SU-DHL-6 (cell line): Measurements from ENCODE around the gene ARMH4.
A peak's percentile ranks its signal among the peaks of the same experiment; 100 is the strongest.

Source experiments
- H2AFZ ChIP-seq: fragments of 200-600 bp; sonication (generic); 2 replicates; pipeline ENCODE4 v1.6.1; 2014; ENCODE audit warnings: low read depth, mild to moderate bottlenecking, moderate library complexity, mixed read lengths, antibody characterized with exemption, low read length; ENCODE audit not compliant: severe bottlenecking
- H3F3A ChIP-seq: fragments of 200-600 bp; shearing (Covaris generic); 2 replicates; pipeline ENCODE4 v1.6.0; 2016; ENCODE audit warnings: antibody characterized with exemption, mild to moderate bottlenecking; ENCODE audit not compliant: insufficient read depth
- H3K27ac ChIP-seq: fragments of 200-600 bp; sonication (generic); 2 replicates; pipeline ENCODE4 v1.5.1; 2016; ENCODE audit warnings: low read depth, mild to moderate bottlenecking, low read length, moderate library complexity, mixed read lengths
- H3K27me3 ChIP-seq: fragments of 200-600 bp; sonication (generic), shearing (Covaris generic); 2 replicates; pipeline ENCODE4 v1.6.0; 2014; ENCODE audit warnings: mild to moderate bottlenecking, low read length
- H3K36me3 ChIP-seq: fragments of 200-600 bp; sonication (generic); 2 replicates; pipeline ENCODE4 v1.6.1; 2014; ENCODE audit warnings: mild to moderate bottlenecking, low read length, mixed read lengths
- H3K4me2 ChIP-seq: fragments of 300-600, 200-600 bp; shearing (Covaris generic), sonication (generic); 2 replicates; pipeline ENCODE4 v1.6.0; 2014; ENCODE audit warnings: low read length, low read depth, mild to moderate bottlenecking; ENCODE audit not compliant: poor library complexity, severe bottlenecking
- H3K4me3 ChIP-seq: fragments of 200-600 bp; sonication (generic); 2 replicates; pipeline ENCODE4 v1.5.1; 2014; ENCODE audit warnings: antibody characterized with exemption, low read length, mild to moderate bottlenecking, mixed read lengths; ENCODE audit not compliant: insufficient read depth, poor library complexity, severe bottlenecking
- H3K79me2 ChIP-seq: fragments of 200-600 bp; sonication (generic); 2 replicates; pipeline ENCODE4 v1.6.1; 2014; ENCODE audit warnings: mild to moderate bottlenecking, low read length, moderate library complexity; ENCODE audit not compliant: insufficient read depth
- H3K9ac ChIP-seq: fragments of 200-600 bp; sonication (generic); 2 replicates; pipeline ENCODE4 v1.7.0; 2014; ENCODE audit warnings: mild to moderate bottlenecking, low read length
- H3K9me2 ChIP-seq: fragments of 200-600 bp; sonication (generic); replicated peaks from 2 replicates; pipeline ENCODE4 v1.6.1; 2014; ENCODE audit warnings: low read length; ENCODE audit not compliant: insufficient read depth
- H3K9me3 ChIP-seq: fragments of 200-600 bp; sonication (generic); 2 replicates; pipeline ENCODE4 v1.6.1; 2014; ENCODE audit warnings: low read length, mixed read lengths; ENCODE audit not compliant: insufficient read depth
- H4K20me1 ChIP-seq: fragments of 200-600 bp; sonication (generic); 2 replicates; pipeline ENCODE4 v1.6.1; 2014; ENCODE audit warnings: low read depth, mild to moderate bottlenecking, antibody characterized with exemption, low read length, moderate library complexity, mixed read lengths
- EZH2phosphoT487 ChIP-seq: fragments of 200-600 bp; sonication (generic), shearing (Covaris generic); conservative IDR thresholded peaks from 2 replicates; pipeline ENCODE4 v1.6.1; 2018; ENCODE audit warnings: mild to moderate bottlenecking, antibody characterized with exemption, low read length, moderate library complexity, mixed read lengths
- TF ChIP-seq, protein P1 (sequence below): fragments of 200-600 bp; sonication (generic); IDR thresholded peaks from one replicate; pipeline ENCODE4 v1.5.1; 2017; ENCODE audit warnings: antibody characterized with exemption, mild to moderate bottlenecking, low read length, moderate library complexity; ENCODE audit not compliant: insufficient read depth, poor library complexity, severe bottlenecking

ARMH4 gene, protein sequence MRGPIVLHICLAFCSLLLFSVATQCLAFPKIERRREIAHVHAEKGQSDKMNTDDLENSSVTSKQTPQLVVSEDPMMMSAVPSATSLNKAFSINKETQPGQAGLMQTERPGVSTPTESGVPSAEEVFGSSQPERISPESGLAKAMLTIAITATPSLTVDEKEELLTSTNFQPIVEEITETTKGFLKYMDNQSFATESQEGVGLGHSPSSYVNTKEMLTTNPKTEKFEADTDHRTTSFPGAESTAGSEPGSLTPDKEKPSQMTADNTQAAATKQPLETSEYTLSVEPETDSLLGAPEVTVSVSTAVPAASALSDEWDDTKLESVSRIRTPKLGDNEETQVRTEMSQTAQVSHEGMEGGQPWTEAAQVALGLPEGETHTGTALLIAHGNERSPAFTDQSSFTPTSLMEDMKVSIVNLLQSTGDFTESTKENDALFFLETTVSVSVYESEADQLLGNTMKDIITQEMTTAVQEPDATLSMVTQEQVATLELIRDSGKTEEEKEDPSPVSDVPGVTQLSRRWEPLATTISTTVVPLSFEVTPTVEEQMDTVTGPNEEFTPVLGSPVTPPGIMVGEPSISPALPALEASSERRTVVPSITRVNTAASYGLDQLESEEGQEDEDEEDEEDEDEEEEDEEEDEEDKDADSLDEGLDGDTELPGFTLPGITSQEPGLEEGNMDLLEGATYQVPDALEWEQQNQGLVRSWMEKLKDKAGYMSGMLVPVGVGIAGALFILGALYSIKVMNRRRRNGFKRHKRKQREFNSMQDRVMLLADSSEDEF

DNA sequence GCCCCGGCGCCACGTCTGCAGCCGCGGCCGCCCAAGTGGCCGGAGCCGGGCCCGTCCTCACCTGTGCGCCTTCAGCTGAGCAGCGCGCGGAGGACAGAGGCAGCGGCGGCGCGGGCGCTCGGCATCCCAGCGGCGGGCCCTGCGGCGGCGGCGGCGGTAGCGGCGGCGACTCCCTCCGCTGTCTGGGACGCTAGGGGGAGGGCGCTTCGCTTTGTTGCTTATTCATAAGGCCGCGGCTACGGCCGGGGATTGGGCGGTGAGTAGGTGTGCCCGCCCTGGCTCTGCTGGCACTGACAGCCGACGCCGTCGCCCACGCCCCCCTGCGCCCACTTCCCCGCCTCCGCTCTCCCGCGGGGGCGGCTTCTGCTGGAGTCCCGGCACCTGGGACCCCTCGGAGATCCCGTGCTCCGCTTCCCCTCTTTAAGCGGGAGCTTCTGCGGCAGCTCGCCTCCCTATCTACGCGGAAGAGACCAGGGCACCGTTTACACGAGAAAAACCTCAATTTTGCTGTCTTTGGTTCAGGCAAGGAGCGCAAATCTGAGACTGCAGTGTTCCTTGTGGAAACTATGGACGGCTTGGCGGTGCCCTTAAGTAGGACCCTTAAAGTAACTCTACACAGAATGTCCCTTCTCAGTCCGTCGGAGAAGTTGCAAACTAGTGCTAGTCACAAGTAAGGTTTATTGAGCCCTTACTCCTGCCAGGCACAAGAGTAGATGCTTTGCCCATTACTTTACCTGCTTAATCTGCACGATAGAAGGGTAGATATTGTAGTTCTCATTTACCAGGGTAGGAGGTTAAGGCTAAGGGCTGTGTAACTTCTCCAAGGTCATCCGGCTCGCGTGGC, at the start of gene ARMH4:
Gene ARMH4, minus strand, starts transcription at position 200 of the 844 bp plus-strand sequence. CDS start 12,855 bp downstream, outside the sequence.
- H3K36me3 ChIP-seq = no peaks in the 10 kb centered on the region
- no peaks in the 10 kb centered on the region for H3K9me2 ChIP-seq
- H3K27me3 ChIP-seq = no peaks in the 10 kb centered on the region

DNA sequence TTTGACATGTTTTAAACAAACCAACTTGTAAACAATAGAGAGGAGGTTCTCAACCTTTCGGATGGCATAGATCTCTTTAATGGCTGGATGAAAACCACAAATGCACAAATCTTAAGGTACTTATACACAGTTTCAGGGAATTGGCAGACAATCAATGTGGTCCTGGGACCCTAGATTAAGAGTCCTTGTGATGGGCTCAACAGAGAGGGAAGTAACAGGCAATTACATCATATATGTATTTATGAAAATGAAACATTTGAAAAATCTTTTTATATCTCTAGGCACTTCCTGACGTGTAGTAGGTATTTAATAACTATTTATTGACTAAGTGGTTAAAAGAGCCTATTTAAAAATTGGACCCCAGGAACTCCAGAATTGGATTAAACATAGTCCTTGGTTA, 48.8 kb upstream of the ARMH4 start:
- Histone ChIP-seq H3K9ac (peak overlapping the region; percentile 71), H4K20me1 (no peaks in the 10 kb centered on the region), H3K27ac (peak overlapping the region; percentile 46), H3K36me3 (peaks cover 3% of the 10 kb centered on the region; the same call in 1 of the 2 replicates), H3K4me3 (peak overlapping the region; percentile 83), H3K9me3 (no peaks in the 10 kb centered on the region), H3F3A (0 out of 2 replicates have a peak, but pooled peaks cover 4% of the 10 kb centered on the region), H3K27me3 (no peaks in the 10 kb centered on the region), H2AFZ (peak overlapping the region; percentile 37), H3K9me2 (no peaks in the 10 kb centered on the region), H3K4me2 (peak overlapping the region; percentile 98), H3K79me2 (peaks cover 28% of the 10 kb centered on the region)
- TF ChIP-seq EZH2phosphoT487 = no peak
- TF ChIP-seq, protein P1, sequence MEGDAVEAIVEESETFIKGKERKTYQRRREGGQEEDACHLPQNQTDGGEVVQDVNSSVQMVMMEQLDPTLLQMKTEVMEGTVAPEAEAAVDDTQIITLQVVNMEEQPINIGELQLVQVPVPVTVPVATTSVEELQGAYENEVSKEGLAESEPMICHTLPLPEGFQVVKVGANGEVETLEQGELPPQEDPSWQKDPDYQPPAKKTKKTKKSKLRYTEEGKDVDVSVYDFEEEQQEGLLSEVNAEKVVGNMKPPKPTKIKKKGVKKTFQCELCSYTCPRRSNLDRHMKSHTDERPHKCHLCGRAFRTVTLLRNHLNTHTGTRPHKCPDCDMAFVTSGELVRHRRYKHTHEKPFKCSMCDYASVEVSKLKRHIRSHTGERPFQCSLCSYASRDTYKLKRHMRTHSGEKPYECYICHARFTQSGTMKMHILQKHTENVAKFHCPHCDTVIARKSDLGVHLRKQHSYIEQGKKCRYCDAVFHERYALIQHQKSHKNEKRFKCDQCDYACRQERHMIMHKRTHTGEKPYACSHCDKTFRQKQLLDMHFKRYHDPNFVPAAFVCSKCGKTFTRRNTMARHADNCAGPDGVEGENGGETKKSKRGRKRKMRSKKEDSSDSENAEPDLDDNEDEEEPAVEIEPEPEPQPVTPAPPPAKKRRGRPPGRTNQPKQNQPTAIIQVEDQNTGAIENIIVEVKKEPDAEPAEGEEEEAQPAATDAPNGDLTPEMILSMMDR = no peak

More for the DNA sequence above, at the start of gene ARMH4:
- TF ChIP-seq, protein P1 = no peak
- no peak for TF ChIP-seq EZH2phosphoT487
- Histone ChIP-seq H4K20me1 (no peaks in the 10 kb centered on the region), H3K9ac (peak within 1 kb of the TSS; percentile 58), H2AFZ (peak within 1 kb of the TSS; percentile 62), H3K9me3 (no peaks in the 10 kb centered on the region), H3K27ac (no peak within 1 kb of the TSS), H3F3A (no peaks in the 10 kb centered on the region), H3K4me3 (peak within 1 kb of the TSS; percentile 59), H3K4me2 (peak within 1 kb of the TSS; percentile 69), H3K79me2 (no peaks in the 10 kb centered on the region)

DNA sequence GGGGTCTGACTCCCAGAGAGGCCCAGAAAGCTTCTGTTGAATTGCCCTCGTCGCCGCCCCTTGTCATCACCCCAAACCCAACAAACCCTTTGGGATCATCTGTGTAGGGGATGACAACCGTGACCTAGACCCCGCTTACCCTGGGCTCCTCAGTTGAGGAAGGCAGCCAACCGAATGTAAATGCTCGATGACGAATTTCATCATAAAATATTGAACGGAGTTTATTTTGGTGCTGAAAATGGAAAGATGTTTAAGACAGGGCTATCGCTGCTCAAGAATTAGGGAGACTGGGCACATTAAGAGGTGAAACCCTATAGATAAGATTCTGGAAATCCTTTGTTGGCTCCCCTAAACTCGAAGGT, 48.4 kb upstream of the ARMH4 start:
- peak overlapping the region; percentile 37 for H2AFZ ChIP-seq
- peaks cover 28% of the 10 kb centered on the region for H3K79me2 ChIP-seq
- 0 out of 2 replicates have a peak, but pooled peaks cover 4% of the 10 kb centered on the region for H3F3A ChIP-seq
- H3K4me3 ChIP-seq = peak overlapping the region; percentile 83
- no peaks in the 10 kb centered on the region for H3K9me2 ChIP-seq
- TF ChIP-seq EZH2phosphoT487 = no peak
- TF ChIP-seq, protein P1 = no peak
- H3K9me3 ChIP-seq = no peaks in the 10 kb centered on the region
- no peaks in the 10 kb centered on the region for H3K27me3 ChIP-seq
- H3K36me3 ChIP-seq = peaks cover 3% of the 10 kb centered on the region; the same call in 1 of the 2 replicates
- H3K9ac ChIP-seq = peak overlapping the region; percentile 71
- H3K4me2 ChIP-seq = peak overlapping the region; percentile 98
- H4K20me1 ChIP-seq = no peaks in the 10 kb centered on the region
- peak overlapping the region; percentile 46 for H3K27ac ChIP-seq
